RWPE1 (cell line): ENCODE data around the gene AQP12B.

ENCODE experiments used
- CTCF ChIA-PET: fragments of 350-600 bp; sonication (Branson Sonifier 250); formaldehyde crosslinking; extraction: SDS; loops from one replicate; lab custom pipeline; 2021; lab: Yijun Ruan, JAX
- POLR2A ChIA-PET: fragments of 400-600 bp; formaldehyde crosslinking; extraction: SDS; loops from one replicate; lab custom pipeline; 2020; ENCODE audit warnings: antibody characterized with exemption; ENCODE audit not compliant: low non-redundant PET; lab: Yijun Ruan, JAX
- DNase-seq: peaks from one replicate; pipeline ENCODE4 v3.0.0; 2012; ENCODE audit warnings: low spot score
- H3K27ac ChIP-seq: fragments of 450-650 bp; 2 replicates; pipeline ENCODE4 v1.5.1; 2017
- CTCF ChIP-seq: fragments of 450-650 bp; conservative IDR thresholded peaks from 2 replicates; pipeline ENCODE4 v1.5.1; 2017; ENCODE audit warnings: low read depth, mild to moderate bottlenecking

AQP12B gene

GRCh38 chr2:240635998-240636547 is 46.6 kb downstream of the AQP12B start:
- no peak overlapping the region for H3K27ac ChIP-seq
- DNase-seq, result no peak
- TF ChIP-seq CTCF, result no peak
- CTCF ChIA-PET, result no interaction called here
- POLR2A ChIA-PET, result no interaction called here

- POLR2A ChIA-PET, result no interaction called here
- no peak overlapping the region for H3K27ac ChIP-seq
- DNase-seq, result no peak
- CTCF ChIA-PET, result no interaction called here
- TF ChIP-seq CTCF, result no peak
Measured at GRCh38 chr2:240635121-240635997, 47.3 kb downstream of the AQP12B start.

- TF ChIP-seq CTCF, result no peak
Measured at GRCh38 chr2:240632306-240632721, 50.4 kb downstream of the AQP12B start.

GRCh38 chr2:240631548-240632305 is 51.0 kb downstream of the AQP12B start:
- ChIA-PET CTCF (no interaction called here), POLR2A (no interaction called here)
- DNase-seq, result no peak
- TF ChIP-seq CTCF, result no peak
- no peak overlapping the region for H3K27ac ChIP-seq

More at GRCh38 chr2:240632306-240632721, 50.4 kb downstream of the AQP12B start:
- H3K27ac ChIP-seq, result no peak overlapping the region
- DNase-seq, result no peak
- CTCF ChIA-PET, result no interaction called here
- POLR2A ChIA-PET, result no interaction called here

GRCh38 chr2:240630771-240631547 is 51.7 kb downstream of the AQP12B start:
- CTCF ChIA-PET, result interaction anchor here (0.6 kb wide), 1 partner anchor 117 kb away, joined by 3 read pairs; no protein-coding TSS in a partner anchor
- DNase-seq, result no peak
- no peak overlapping the region for H3K27ac ChIP-seq
- no peak for TF ChIP-seq CTCF
- POLR2A ChIA-PET, result no interaction called here
